Measurements from ENCODE around the gene LPAR5. TPM values are rescaled to one million over a fixed set of nuclear protein-coding genes. Genes with fewer than 3 reads are reported as not detected.

Gene LPAR5
- polyA plus RNA-seq, 1 experiment, result 0.05 TPM

DNA sequence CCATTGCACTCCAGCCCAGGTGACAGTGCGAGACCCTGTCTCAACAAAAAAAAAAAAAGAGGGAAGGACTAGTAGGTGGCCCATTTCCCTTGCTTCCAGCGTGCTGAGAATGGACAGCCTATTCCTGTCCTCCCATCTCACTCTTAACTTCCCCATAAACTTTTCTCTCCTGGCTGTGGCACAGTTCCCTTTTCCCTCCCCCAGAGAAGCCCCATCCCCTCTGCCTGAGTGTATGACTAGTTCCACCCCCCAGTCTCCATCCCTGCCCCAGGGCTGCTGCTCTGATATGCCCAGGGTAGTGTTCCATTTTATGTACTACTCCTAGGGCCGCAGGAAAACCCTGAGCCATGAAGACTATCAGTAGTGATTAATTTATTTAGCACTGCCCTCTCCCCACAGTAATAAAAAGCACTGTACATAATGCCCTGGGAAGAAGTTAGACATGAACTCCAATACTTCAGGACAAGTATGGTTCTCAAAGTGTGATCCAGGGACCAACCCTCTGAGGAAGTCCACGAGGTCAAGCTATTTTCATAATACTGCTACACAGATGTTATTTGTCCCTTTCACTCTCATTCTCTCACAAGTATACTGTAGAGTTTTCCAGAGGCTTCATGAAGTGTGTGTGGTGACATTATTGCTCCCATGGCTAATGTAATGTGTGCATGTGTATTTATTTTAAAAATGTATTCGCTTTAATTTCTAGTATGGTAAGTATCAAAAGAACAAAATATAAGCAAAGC lies 17.1 kb downstream of the LPAR5 start:
- no peak for DNase-seq (ENCODE audit: low read depth)
- Histone ChIP-seq H3K27me3 (ENCODE audit: control insufficient read depth, insufficient read depth, low read length) (no peaks in the 10 kb centered on the region), H3K36me3 (ENCODE audit: control insufficient read depth, insufficient read depth, low read length) (no peaks in the 10 kb centered on the region), H3K4me3 (ENCODE audit: low read depth, low read length) (no peak overlapping the region)
- TF ChIP-seq, protein P1, sequence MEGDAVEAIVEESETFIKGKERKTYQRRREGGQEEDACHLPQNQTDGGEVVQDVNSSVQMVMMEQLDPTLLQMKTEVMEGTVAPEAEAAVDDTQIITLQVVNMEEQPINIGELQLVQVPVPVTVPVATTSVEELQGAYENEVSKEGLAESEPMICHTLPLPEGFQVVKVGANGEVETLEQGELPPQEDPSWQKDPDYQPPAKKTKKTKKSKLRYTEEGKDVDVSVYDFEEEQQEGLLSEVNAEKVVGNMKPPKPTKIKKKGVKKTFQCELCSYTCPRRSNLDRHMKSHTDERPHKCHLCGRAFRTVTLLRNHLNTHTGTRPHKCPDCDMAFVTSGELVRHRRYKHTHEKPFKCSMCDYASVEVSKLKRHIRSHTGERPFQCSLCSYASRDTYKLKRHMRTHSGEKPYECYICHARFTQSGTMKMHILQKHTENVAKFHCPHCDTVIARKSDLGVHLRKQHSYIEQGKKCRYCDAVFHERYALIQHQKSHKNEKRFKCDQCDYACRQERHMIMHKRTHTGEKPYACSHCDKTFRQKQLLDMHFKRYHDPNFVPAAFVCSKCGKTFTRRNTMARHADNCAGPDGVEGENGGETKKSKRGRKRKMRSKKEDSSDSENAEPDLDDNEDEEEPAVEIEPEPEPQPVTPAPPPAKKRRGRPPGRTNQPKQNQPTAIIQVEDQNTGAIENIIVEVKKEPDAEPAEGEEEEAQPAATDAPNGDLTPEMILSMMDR (IDR thresholded peaks at IDR 0.05; ENCODE audit: insufficient read depth, low read depth, low read length), result no peak
- POLR2A ChIA-PET, result no interaction called here
- CTCF ChIA-PET, result interaction anchor here (0.6 to 3.2 kb wide), 15 partner anchors 9 to 160 kb away, joined by 3 to 11 read pairs (median 4); partner anchors contain the start of genes MLF2 and ZNF384

DNA sequence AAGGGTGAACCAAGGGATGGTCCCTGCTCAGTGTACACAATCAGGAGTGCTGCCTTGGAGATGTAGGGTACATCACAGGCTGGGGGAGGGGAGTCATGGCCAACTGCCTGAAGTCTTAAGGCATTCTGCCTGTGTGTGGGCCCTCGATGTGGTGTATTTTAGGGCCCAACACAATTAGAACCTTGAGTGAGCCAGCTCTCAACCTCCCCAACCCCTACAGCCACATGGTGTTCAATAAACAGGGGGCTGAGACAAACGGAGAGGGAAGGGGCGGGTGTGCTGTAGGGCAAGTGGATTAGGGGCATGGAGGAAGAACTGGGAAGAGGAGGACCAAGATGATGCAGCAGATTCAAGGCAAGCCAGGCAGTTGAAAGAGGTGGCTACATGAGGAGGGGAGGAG lies 20.0 kb downstream of the LPAR5 start:
- ChIA-PET POLR2A (no interaction called here), CTCF (interaction anchor here (0.7 to 1.6 kb wide), 4 partner anchors 47 to 209 kb away, joined by 3 to 6 read pairs (median 4); partner anchors contain the start of gene PTMS)

DNA sequence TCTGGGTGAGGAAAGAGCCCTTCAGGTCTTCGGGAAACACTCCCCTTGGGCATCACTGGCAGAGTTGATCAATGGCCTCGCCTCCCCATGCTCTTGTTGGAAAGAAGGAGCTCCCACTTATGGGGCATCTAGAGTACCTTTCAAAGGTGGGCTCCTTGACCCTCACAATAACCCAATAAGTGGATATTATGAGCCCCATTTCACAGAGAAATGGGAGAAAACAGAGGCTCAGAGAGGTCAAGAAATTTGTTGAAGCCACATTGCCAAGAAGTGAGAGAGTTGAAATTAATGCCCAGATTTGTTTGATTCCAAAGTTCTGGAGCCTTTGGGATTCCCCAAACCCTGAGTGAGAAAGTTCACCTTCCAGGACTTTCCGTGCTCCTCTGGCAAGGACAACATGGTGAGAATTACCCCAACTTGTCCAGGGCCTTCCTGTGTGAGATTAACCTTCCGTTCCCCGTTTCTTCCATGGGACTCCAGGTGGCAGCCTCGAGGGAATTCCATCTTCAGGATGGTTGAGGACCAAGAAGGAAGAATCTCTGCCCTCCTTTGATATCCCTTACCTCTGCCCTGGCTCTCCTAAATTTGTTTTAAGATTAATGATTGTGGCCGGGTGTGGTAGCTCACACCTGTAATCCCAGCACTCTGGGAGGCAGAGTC lies 21.1 kb downstream of the LPAR5 start:
- POLR2A ChIA-PET, result interaction anchor here (0.6 to 0.7 kb wide), 2 partner anchors 18 to 34 kb away, joined by 3 to 11 read pairs; no protein-coding TSS in a partner anchor
- Histone ChIP-seq H3K27me3 (ENCODE audit: control insufficient read depth, insufficient read depth, low read length) (no peaks in the 10 kb centered on the region), H3K4me3 (ENCODE audit: low read depth, low read length) (no peak overlapping the region), H3K36me3 (ENCODE audit: control insufficient read depth, insufficient read depth, low read length) (no peaks in the 10 kb centered on the region)
- TF ChIP-seq, protein P1 (IDR thresholded peaks at IDR 0.05; ENCODE audit: insufficient read depth, low read depth, low read length), result peak; percentile 23; the same call in 1 of the 2 replicates
- CTCF ChIA-PET, result interaction anchor here (0.9 to 2.7 kb wide), 14 partner anchors 9 to 211 kb away, joined by 3 to 10 read pairs (median 4); partner anchors contain the start of genes MLF2, PTMS and ZNF384
- no peak for DNase-seq (ENCODE audit: low read depth)

More for the DNA sequence above, 20.0 kb downstream of the LPAR5 start:
- TF ChIP-seq, protein P1 (IDR thresholded peaks at IDR 0.05; ENCODE audit: insufficient read depth, low read depth, low read length), result no peak
- Histone ChIP-seq H3K27me3 (ENCODE audit: control insufficient read depth, insufficient read depth, low read length) (no peaks in the 10 kb centered on the region), H3K36me3 (ENCODE audit: control insufficient read depth, insufficient read depth, low read length) (no peaks in the 10 kb centered on the region), H3K4me3 (ENCODE audit: low read depth, low read length) (no peak overlapping the region)
- DNase-seq (ENCODE audit: low read depth), result no peak

DNA sequence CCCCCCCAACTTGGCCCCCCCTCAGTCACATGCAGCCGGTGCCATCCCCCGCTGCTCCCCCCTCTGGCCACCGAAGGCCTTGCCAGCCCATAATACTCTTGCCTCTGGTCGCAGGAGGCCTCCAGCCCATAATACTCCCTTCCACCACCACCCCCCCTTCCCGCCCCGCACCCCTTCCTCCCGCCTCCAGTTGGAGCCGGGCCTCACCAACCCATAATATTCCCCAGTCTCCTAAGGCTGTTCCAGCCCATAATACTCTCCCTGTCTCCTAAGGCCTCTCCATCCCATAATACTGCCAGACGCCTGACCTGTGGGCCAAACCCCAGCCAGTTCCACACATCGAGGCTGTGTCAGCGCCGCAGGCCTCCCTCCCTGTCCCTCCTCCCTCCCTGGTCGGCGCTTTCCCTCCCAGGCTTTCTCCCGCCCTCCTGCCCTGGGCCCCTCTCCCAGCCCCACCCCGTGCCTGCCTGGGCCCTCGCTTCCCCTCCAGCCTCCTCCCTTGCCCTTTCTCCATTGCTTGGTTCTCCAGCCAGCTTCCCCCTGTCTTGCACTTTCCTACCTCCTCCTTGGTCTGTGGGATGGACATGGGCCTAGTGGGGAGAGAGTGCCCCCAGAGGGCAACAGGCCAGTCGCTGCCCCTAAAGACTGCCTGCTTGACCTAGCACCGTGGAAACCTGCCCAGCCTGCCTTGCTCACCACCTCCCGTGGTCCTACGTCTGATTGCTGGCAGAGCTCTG lies 21.8 kb downstream of the LPAR5 start:
- peak; percentile 87 for DNase-seq (ENCODE audit: low read depth)
- POLR2A ChIA-PET, result interaction anchor here (0.6 to 1.0 kb wide), 4 partner anchors 11 to 152 kb away, joined by 3 to 4 read pairs (median 4); partner anchors contain the start of gene PTMS
- no peak overlapping the region for H3K4me3 ChIP-seq (ENCODE audit: low read depth, low read length)
- TF ChIP-seq, protein P1 (IDR thresholded peaks at IDR 0.05; ENCODE audit: insufficient read depth, low read depth, low read length), result peak; percentile 22; the same call in 1 of the 2 replicates
- CTCF ChIA-PET, result interaction anchor here (0.9 to 2.7 kb wide), 15 partner anchors 9 to 212 kb away, joined by 3 to 10 read pairs (median 4); partner anchors contain the start of genes MLF2, PTMS and ZNF384
- H3K36me3 ChIP-seq (ENCODE audit: control insufficient read depth, insufficient read depth, low read length), result no peaks in the 10 kb centered on the region
- no peaks in the 10 kb centered on the region for H3K27me3 ChIP-seq (ENCODE audit: control insufficient read depth, insufficient read depth, low read length)

Data from BJ (cell line).